HepG2 (cell line): ENCODE measurements around the gene MFSD8. TPM values are rescaled to one million over a fixed set of nuclear protein-coding genes. Genes with fewer than 3 reads are reported as not detected.

Source experiments
- ATAC-seq: fragments of 200-7000 bp; cut with Tn5 transposase; 3 replicates; pipeline ENCODE4 v1.9.1; 2020; ENCODE audit warnings: mild to moderate bottlenecking, moderate library complexity
- BruUV-seq: library from RNA; stranded (reverse); fragments of 400-500 nt; replicated peaks from 2 replicates; lab custom pipeline; 2021; lab: Mats Ljungman, UMichigan
- CTCF ChIA-PET: fragments of 300-600 bp; formaldehyde crosslinking; extraction: SDS; loops from one replicate; lab custom pipeline; 2021; ENCODE audit warnings: low total read pairs, inconsistent platforms, low intra/inter-chr PET ratio; lab: Yijun Ruan, JAX
- POLR2A ChIA-PET: fragments of 350-600 bp; sonication (Branson Sonifier 250); formaldehyde crosslinking; loops from one replicate; lab custom pipeline; 2020; ENCODE audit warnings: antibody characterized with exemption, inconsistent platforms; lab: Yijun Ruan, JAX
- DNase-seq: peaks from one replicate; pipeline ENCODE4 v3.0.0-alpha.2; 2015; ENCODE audit warnings: low spot score
- FAIRE-seq: peaks from 3 replicates; lab custom pipeline; 2011; peaks lifted over from hg19 to GRCh38; lab: Jason Lieb, UNC
- H2AFZ ChIP-seq: one replicate; pipeline ENCODE4 v1.6.1; 2011; ENCODE audit warnings: low read length, inconsistent platforms
- H3K27ac ChIP-seq: fragments of 300-600 bp; 3 replicates; pipeline ENCODE4 v1.8.0; 2011; ENCODE audit warnings: mixed run types, mild to moderate bottlenecking, mixed read lengths, low read length, inconsistent platforms; ENCODE audit not compliant: insufficient read depth; ENCODE audit errors: extremely low read length
- H3K27me3 ChIP-seq, 2 experiments: fragments of 200-600 bp in 1 of 2; 2 replicates in 1 of 2; 3 replicates in 1 of 2; pipeline versions ENCODE4 v1.6.0 to v1.8.0; 2011; ENCODE audit warnings: low read length in 2 of 2, mild to moderate bottlenecking in 2 of 2, moderate library complexity in 2 of 2, inconsistent platforms in 1 of 2; ENCODE audit not compliant: insufficient read depth in 2 of 2, control insufficient read depth in 1 of 2
- H3K36me3 ChIP-seq, 2 experiments: fragments of 200-600 bp in 1 of 2; replicated peaks in 1 of 2; 2 replicates in 1 of 2; 3 replicates in 1 of 2; pipeline versions ENCODE4 v1.5.1 to v1.8.0; 2011; ENCODE audit warnings: low read length in 2 of 2, inconsistent platforms in 1 of 2; ENCODE audit not compliant: insufficient read depth in 2 of 2, control insufficient read depth in 1 of 2
- H3K4me1 ChIP-seq: 2 replicates; pipeline ENCODE4 v1.5.1; 2012; ENCODE audit warnings: low read length, inconsistent platforms; ENCODE audit not compliant: insufficient read depth
- H3K4me2 ChIP-seq: 2 replicates; pipeline ENCODE4 v1.6.0; 2011; ENCODE audit warnings: low read depth, low read length, inconsistent platforms
- H3K4me3 ChIP-seq, 3 experiments: fragments of 200-600 bp in 1 of 3; sonication (generic), shearing (Covaris generic) in 1 of 3; replicated peaks in 1 of 3; 2 replicates each; pipeline ENCODE4 v1.5.1; 2011 to 2016; ENCODE audit warnings: low read length in 3 of 3, inconsistent platforms in 2 of 3, low read depth in 2 of 3, mild to moderate bottlenecking in 2 of 3, control low read depth in 1 of 3, mixed read lengths in 1 of 3; ENCODE audit not compliant: insufficient read depth in 1 of 3
- H3K79me2 ChIP-seq: one replicate; pipeline ENCODE4 v1.6.1; 2011; ENCODE audit warnings: low read length, inconsistent platforms; ENCODE audit not compliant: insufficient read depth
- H3K9ac ChIP-seq: 2 replicates; pipeline ENCODE4 v1.6.0; 2011; ENCODE audit warnings: mild to moderate bottlenecking, low read depth, low read length, inconsistent platforms; ENCODE audit not compliant: insufficient read depth
- H3K9me3 ChIP-seq: 2 replicates; pipeline ENCODE4 v1.5.1; 2012; ENCODE audit warnings: mild to moderate bottlenecking, low read length
- H4K20me1 ChIP-seq: 2 replicates; pipeline ENCODE4 v1.6.0; 2011; ENCODE audit warnings: inconsistent platforms, mild to moderate bottlenecking, low read length, moderate library complexity; ENCODE audit not compliant: insufficient read depth
- ARID5B ChIP-seq: IDR thresholded peaks from 2 replicates; pipeline ENCODE4 v1.4.0; 2020; ENCODE audit warnings: mild to moderate bottlenecking, missing genetic modification reagents
- ASH2L ChIP-seq: fragments of 300-600, 200-600 bp; sonication (generic); IDR thresholded peaks from 2 replicates; pipeline ENCODE4 v1.7.0; 2017; ENCODE audit warnings: low read depth, mild to moderate bottlenecking, moderate library complexity, mixed read lengths, low read length; ENCODE audit not compliant: insufficient read length
- ATF7-NPFF ChIP-seq: sonication (generic); formaldehyde crosslinking; IDR thresholded peaks from 2 replicates; pipeline ENCODE4 v1.8.1; 2023; ENCODE audit warnings: mild to moderate bottlenecking, low read depth, missing genetic modification reagents, moderate library complexity
- ESRRA ChIP-seq: sonication (generic); formaldehyde crosslinking; IDR thresholded peaks from 2 replicates; pipeline ENCODE4 v1.5.1; 2020; ENCODE audit warnings: mild to moderate bottlenecking, low read depth, missing genetic modification reagents
- HNRNPH1 ChIP-seq: fragments of 200-400 bp; formaldehyde crosslinking; optimal IDR thresholded peaks from 2 replicates; pipeline ENCODE3; 2017; ENCODE audit warnings: mild to moderate bottlenecking, low read depth, low read length
- HOXA3 ChIP-seq: sonication (generic); formaldehyde crosslinking; IDR thresholded peaks from 2 replicates; pipeline ENCODE4 v1.5.0; 2020; ENCODE audit warnings: missing genetic modification reagents
- MEF2D ChIP-seq: sonication (generic); formaldehyde crosslinking; IDR thresholded peaks from 2 replicates; pipeline ENCODE4 v1.5.1; 2020; ENCODE audit warnings: mild to moderate bottlenecking, missing genetic modification reagents
- MIER3 ChIP-seq: IDR thresholded peaks from 2 replicates; pipeline ENCODE4 v1.6.1; 2016; ENCODE audit warnings: missing compliant biosample characterization, borderline replicate concordance
- NR0B2 ChIP-seq: sonication (generic); formaldehyde crosslinking; IDR thresholded peaks from 2 replicates; pipeline ENCODE4 v1.4.0; 2020; ENCODE audit warnings: mild to moderate bottlenecking, missing genetic modification reagents
- NR1H2 ChIP-seq: sonication (generic); formaldehyde crosslinking; IDR thresholded peaks from 2 replicates; pipeline ENCODE4 v1.8.1; 2022; ENCODE audit warnings: low read depth, missing genetic modification reagents, borderline replicate concordance
- RCOR2 ChIP-seq: IDR thresholded peaks from 2 replicates; pipeline ENCODE4 v1.6.1; 2016; ENCODE audit warnings: missing biosample characterization, missing genetic modification reagents
- SAP130 ChIP-seq: IDR thresholded peaks from 2 replicates; pipeline ENCODE4 v1.6.1; 2016; ENCODE audit warnings: low read depth
- SOX13 ChIP-seq, 3 experiments: fragments of 450-650 bp in 1 of 3; sonication (generic) in 1 of 3; formaldehyde crosslinking in 1 of 3; IDR thresholded peaks in 2 of 3; conservative IDR thresholded peaks in 1 of 3; 2 replicates each; pipeline versions ENCODE4 v1.5.0 to v1.6.1; 2016 to 2020; ENCODE audit warnings: antibody characterized with exemption in 1 of 3, mild to moderate bottlenecking in 1 of 3, missing compliant biosample characterization in 1 of 3, missing genetic modification reagents in 1 of 3, moderate library complexity in 1 of 3
- ZNF256 ChIP-seq: sonication (generic); formaldehyde crosslinking; conservative IDR thresholded peaks from 2 replicates; pipeline ENCODE4 v1.4.0; 2020; ENCODE audit warnings: missing genetic modification reagents
- ZNF674 ChIP-seq: sonication (generic); formaldehyde crosslinking; IDR thresholded peaks from 2 replicates; pipeline ENCODE4 v1.5.0; 2020; ENCODE audit warnings: low read depth, mild to moderate bottlenecking, missing genetic modification reagents
- ZNF747 ChIP-seq: sonication (generic); formaldehyde crosslinking; IDR thresholded peaks from 2 replicates; pipeline ENCODE4 v1.8.1; 2023; ENCODE audit warnings: missing genetic modification reagents, mild to moderate bottlenecking, borderline replicate concordance
- WGBS: methylation state at CpG from one replicate; pipeline ENCODE4 v1.1.6; 2017; ENCODE audit warnings: low lambda C conversion rate; 5-methylcytosine and 5-hydroxymethylcytosine counted together
- in situ Hi-C: cut with HindIII; loops from 2 replicates; pipeline ENCODE4 v1.10.0; 2017; ENCODE audit warnings: low pct_unique_long_range_greater_than_20kb; ENCODE audit not compliant: extremely low pct_ligation_motif_present
- intact Hi-C: fragments of 100-400 bp; cut with micrococcal nuclease; formaldehyde crosslinking; loops from one replicate; pipeline ENCODE4 v1.10.0; 2022; ENCODE audit not compliant: unreplicated experiment
- polyA plus RNA-seq, 8 experiments: library from polyadenylated mRNA; depleted of rRNA in 3 of 8; stranded (reverse) in 7 of 8; unstranded in 1 of 8; fragments of >200 nt; fragmentation: Illumina TruSeq in 4 of 8; extraction: Trizol in 4 of 8; gene quantifications; 2 replicates each; pipeline versions ENCODE4 v1.2.1 to v1.2.3, GENCODE V29; 2011 to 2016; ENCODE audit warnings: low read depth in 4 of 8, missing spikeins in 1 of 8, mixed read lengths in 1 of 8; ENCODE audit not compliant: insufficient read depth in 1 of 8
- total RNA-seq, 5 experiments: library from RNA; depleted of rRNA; stranded (reverse); fragments of >200 nt; fragmentation: Illumina TruSeq; extraction: Trizol; gene quantifications; 2 replicates each; pipeline ENCODE4 v1.2.3, GENCODE V29; 2016; ENCODE audit warnings: low read depth in 1 of 5
- TF ChIP-seq, protein P1 (sequence below): sonication (generic); formaldehyde crosslinking; IDR thresholded peaks from 2 replicates; pipeline ENCODE4 v1.4.0; 2020; ENCODE audit warnings: missing genetic modification reagents
- TF ChIP-seq, protein P2 (sequence below): sonication (generic); formaldehyde crosslinking; IDR thresholded peaks from 2 replicates; pipeline ENCODE4 v1.4.0; 2020; ENCODE audit warnings: missing genetic modification reagents

The MFSD8 gene
- total and polyA plus RNA-seq, 2 of the 13 experiments (the other 11 are each of a cell fraction or from before 2014, with no cell fraction given) = 24.8 to 25.5 TPM

- TF ChIP-seq ARID5B (CRISPR knock-in tag) (no peak), MIER3 (CRISPR knock-in tag) (no peak), SAP130 (CRISPR knock-in tag) (no peak)
These were observed 7.9 kb downstream of the MFSD8 start (continued) for GRCh38 chr4:127957105-127957504.

DNA sequence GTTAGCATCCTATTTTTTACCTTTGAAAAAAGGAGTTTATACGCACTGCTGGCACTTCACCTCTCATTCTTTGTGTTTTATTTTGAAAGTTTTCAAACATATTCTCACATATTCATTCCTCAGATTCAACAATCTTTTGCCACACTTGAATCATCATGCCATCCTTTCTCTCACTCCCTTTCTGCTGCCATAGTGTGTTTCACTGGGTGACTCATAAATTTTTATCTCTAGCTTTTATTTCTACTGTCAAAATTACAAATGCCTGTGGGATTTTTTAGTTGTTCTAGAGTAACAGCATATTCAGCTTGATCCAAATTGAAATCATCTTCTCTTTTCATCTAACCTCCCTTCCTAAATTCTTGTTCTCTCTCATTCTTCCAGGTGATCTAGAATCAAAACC lies 28.0 kb downstream of the MFSD8 start:
- no peak overlapping the region for H3K4me2 ChIP-seq
- DNase-seq = no peak
- 95% methylated on average over 1 of the region's 1 CpG for WGBS
- H3K36me3 ChIP-seq = peaks cover 0 to 17% of the 10 kb centered on the region in 2 experiments; a peak in 2 of 5 replicates
- no peaks in the 10 kb centered on the region for H3K9me3 ChIP-seq
- no peak for ATAC-seq
- H4K20me1 ChIP-seq = no peaks in the 10 kb centered on the region
- FAIRE-seq = no peak
- intact Hi-C loops = no loop called here
- no peak for TF ChIP-seq NR0B2 (CRISPR knock-in tag)
- TF ChIP-seq, protein P1, sequence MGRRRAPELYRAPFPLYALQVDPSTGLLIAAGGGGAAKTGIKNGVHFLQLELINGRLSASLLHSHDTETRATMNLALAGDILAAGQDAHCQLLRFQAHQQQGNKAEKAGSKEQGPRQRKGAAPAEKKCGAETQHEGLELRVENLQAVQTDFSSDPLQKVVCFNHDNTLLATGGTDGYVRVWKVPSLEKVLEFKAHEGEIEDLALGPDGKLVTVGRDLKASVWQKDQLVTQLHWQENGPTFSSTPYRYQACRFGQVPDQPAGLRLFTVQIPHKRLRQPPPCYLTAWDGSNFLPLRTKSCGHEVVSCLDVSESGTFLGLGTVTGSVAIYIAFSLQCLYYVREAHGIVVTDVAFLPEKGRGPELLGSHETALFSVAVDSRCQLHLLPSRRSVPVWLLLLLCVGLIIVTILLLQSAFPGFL = no peak
- TF ChIP-seq, protein P2, sequence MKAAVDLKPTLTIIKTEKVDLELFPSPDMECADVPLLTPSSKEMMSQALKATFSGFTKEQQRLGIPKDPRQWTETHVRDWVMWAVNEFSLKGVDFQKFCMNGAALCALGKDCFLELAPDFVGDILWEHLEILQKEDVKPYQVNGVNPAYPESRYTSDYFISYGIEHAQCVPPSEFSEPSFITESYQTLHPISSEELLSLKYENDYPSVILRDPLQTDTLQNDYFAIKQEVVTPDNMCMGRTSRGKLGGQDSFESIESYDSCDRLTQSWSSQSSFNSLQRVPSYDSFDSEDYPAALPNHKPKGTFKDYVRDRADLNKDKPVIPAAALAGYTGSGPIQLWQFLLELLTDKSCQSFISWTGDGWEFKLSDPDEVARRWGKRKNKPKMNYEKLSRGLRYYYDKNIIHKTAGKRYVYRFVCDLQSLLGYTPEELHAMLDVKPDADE (CRISPR knock-in tag) = no peak
- TF ChIP-seq NR1H2 (CRISPR knock-in tag) = no peak
- no peak for TF ChIP-seq ZNF747 (CRISPR knock-in tag)
- no peak for TF ChIP-seq RCOR2 (CRISPR knock-in tag)
- no peak for TF ChIP-seq ESRRA (CRISPR knock-in tag)
- no peak for TF ChIP-seq ZNF674 (CRISPR knock-in tag)
- TF ChIP-seq ZNF256 (CRISPR knock-in tag) = no peak
- TF ChIP-seq SOX13 (IDR thresholded peaks at IDR 0.05) = no peak
- TF ChIP-seq SOX13 (CRISPR knock-in tag; conservative IDR thresholded peaks at IDR 0.05 in 1 of 2, IDR thresholded peaks at IDR 0.05 in 1 of 2) = no peak
- no peak for TF ChIP-seq ATF7-NPFF
- TF ChIP-seq ASH2L = no peak
- no peak for TF ChIP-seq MEF2D
- TF ChIP-seq HOXA3 = no peak
- no peak for TF ChIP-seq HNRNPH1
- H3K27me3 ChIP-seq = no peaks in the 10 kb centered on the region
- no peak overlapping the region for H2AFZ ChIP-seq
- in situ Hi-C loops = no loop called here
- H3K4me3 ChIP-seq = no peak overlapping the region
- H3K27ac ChIP-seq = no peak overlapping the region
- TSS peak; percentile 13 for BruUV-seq
- no peaks in the 10 kb centered on the region for H3K79me2 ChIP-seq
- no peak overlapping the region for H3K9ac ChIP-seq
- ChIA-PET CTCF (no interaction called here), POLR2A (no interaction called here)
- peaks cover 3% of the 10 kb centered on the region for H3K4me1 ChIP-seq
